Measurements from ENCODE around the gene KCNIP2.

GRCh38 chr10:101874252-101874651 lies 30.7 kb upstream of the KCNIP2 start:
- TF ChIP-seq GATA3 (IDR thresholded peaks at IDR 0.05; ENCODE audit: low read depth, low read length) (no peak), GATA2 (IDR thresholded peaks at IDR 0.05; ENCODE audit: low read depth, low read length) (no peak)

Measured in SH-SY5Y (cell line).